ENCODE data around the gene CHRNA4. TPM values are rescaled to one million over a fixed set of nuclear protein-coding genes. Genes with fewer than 3 reads are reported as not detected.

CHRNA4 gene
- total and polyA plus RNA-seq, 2 of the 4 experiments (the other 2 are of a cell fraction) = not detected

DNA sequence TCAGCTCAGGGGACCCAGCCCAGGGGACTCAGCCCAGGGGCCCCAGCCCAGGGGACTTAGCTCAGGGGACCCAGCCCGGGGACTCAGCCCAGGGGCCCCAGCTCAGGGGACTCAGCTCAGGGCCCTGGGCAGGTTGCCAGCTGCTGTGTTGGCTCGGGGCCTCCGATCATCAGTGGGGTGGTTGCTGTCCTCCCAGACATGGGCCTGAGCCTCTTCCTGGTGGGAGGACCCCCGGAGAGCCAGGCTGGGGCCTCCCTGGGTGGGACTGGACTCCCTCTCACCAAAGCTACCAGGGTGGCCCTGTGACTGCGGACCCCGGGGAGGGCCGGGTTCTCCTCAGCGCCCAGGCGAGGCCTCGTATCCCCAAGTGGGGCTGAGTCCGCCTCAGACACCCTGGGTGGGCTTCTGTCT is 63.8 kb downstream of the CHRNA4 start:
- DNase-seq = no peak
- no peak overlapping the region for H3K23ac ChIP-seq (ENCODE audit: low read depth, low read length)
- no peak overlapping the region for H3K27ac ChIP-seq (ENCODE audit: insufficient read depth, low read length)
- H3K4me1 ChIP-seq (ENCODE audit: control insufficient read depth, insufficient read depth, low read length) = no peaks in the 10 kb centered on the region
- H3K4me3 ChIP-seq (ENCODE audit: insufficient read depth, low read depth, low read length) = no peak overlapping the region
- BruUV-seq (replicated peaks) = no TSS peak
- no peak overlapping the region for H2AK5ac ChIP-seq (ENCODE audit: low read depth, low read length)
- H3K9ac ChIP-seq (ENCODE audit: low read depth, low read length) = no peak overlapping the region
- no peak overlapping the region for H2BK20ac ChIP-seq (ENCODE audit: low read depth, low read length)
- no peak overlapping the region for H4K8ac ChIP-seq (ENCODE audit: low read depth in 2 of 2, low read length in 2 of 2)
- no peaks in the 10 kb centered on the region for H3K9me1 ChIP-seq (ENCODE audit: insufficient read depth, low read length)
- dilution Hi-C loops (cut with HindIII; ENCODE audit: low sequenced_read_pairs, unreplicated experiment) (no loop called here), in situ Hi-C loops (cut with MboI; ENCODE audit: low sequenced_read_pairs) (no loop called here), intact Hi-C loops (cut with micrococcal nuclease) (no loop called here)
- no peak overlapping the region for H2AK9ac ChIP-seq (replicated peaks; ENCODE audit: low read depth, low read length, poor library complexity)
- H3K4ac ChIP-seq (ENCODE audit: low read depth, low read length) = no peak overlapping the region
- ChIA-PET POLR2A (ENCODE audit: unreplicated experiment) (no interaction called here), CTCF (no interaction called here)
- H4K91ac ChIP-seq (ENCODE audit: insufficient read depth, low read depth, low read length) = no peak overlapping the region
- H3K9me3 ChIP-seq (ENCODE audit: control insufficient read depth, insufficient read depth, low read length) = peaks cover 2% of the 10 kb centered on the region; the same call in 1 of the 2 replicates
- H2AFZ ChIP-seq (replicated peaks; ENCODE audit: low read length, poor library complexity) = no peak overlapping the region
- ATAC-seq (ENCODE audit: low read depth) = no peak
- TF ChIP-seq RAD21 (IDR thresholded peaks at IDR 0.05; ENCODE audit: low read length) = no peak
- H3K14ac ChIP-seq (replicated peaks; ENCODE audit: low read depth, low read length) = no peak overlapping the region
- H4K20me1 ChIP-seq (ENCODE audit: insufficient read depth, low read length) = peaks cover 4% of the 10 kb centered on the region
- 0% methylated on average over 1 of the region's 11 CpGs; no CpG with 5 or more reads in 1 of the 2 experiments for WGBS, 2 experiments (ENCODE audit: extremely low coverage in 2 of 2, insufficient read length in 1 of 2)
- H3K4me2 ChIP-seq (ENCODE audit: low read depth, low read length) = no peak overlapping the region
- no peak overlapping the region for H2BK5ac ChIP-seq (ENCODE audit: low read depth, low read length, poor library complexity, severe bottlenecking)
- H3K56ac ChIP-seq (ENCODE audit: extremely low read depth, insufficient read depth, low read length) = no peak overlapping the region
- no peaks in the 10 kb centered on the region for H3K36me3 ChIP-seq (ENCODE audit: control insufficient read depth, insufficient read depth, low read length)
- H3K18ac ChIP-seq (ENCODE audit: low read depth, low read length) = no peak overlapping the region
- H2BK120ac ChIP-seq (ENCODE audit: low read depth, low read length) = no peak overlapping the region
- no peaks in the 10 kb centered on the region for H3K79me1 ChIP-seq (ENCODE audit: low read depth in 1 of 2, low read length in 2 of 2)
- peaks cover 41% of the 10 kb centered on the region for H3K27me3 ChIP-seq (ENCODE audit: control insufficient read depth, insufficient read depth, low read length)
- H2BK15ac ChIP-seq (ENCODE audit: low read depth, low read length) = no peak overlapping the region
- no peak overlapping the region for H4K5ac ChIP-seq (ENCODE audit: low read depth, low read length)
